Measurements from ENCODE around the gene DNAJB12. TPM values are rescaled to one million over a fixed set of nuclear protein-coding genes. Genes with fewer than 3 reads are reported as not detected.
A peak's percentile ranks its signal among the peaks of the same experiment; 100 is the strongest.
"Not testable (repeated sequence)": the region's sequence is repeated elsewhere in the genome, so short reads cannot be mapped to it uniquely, and the experiment has no call there.

The DNAJB12 gene
- 10 to 100 TPM; 24.1 to 25.2 TPM for total RNA-seq

GRCh38 chr10:72354356-72355213 is at the start of gene DNAJB12:
Gene DNAJB12, minus strand, starts transcription at chr10:72354919. Its CDS starts 22 bp downstream, at chr10:72354897.
- Mint-ChIP-seq H3K4me3 (peak within 1 kb of the TSS; percentile 93 to 97), H3K36me3 (ENCODE audit: insufficient read depth in 2 of 2) (peaks cover 0 to 4% of the 10 kb centered on the region in 2 donors)
- peak; percentile 85 to 91 for ATAC-seq (replicated peaks in 1 of 2)

GRCh38 chr10:72395581-72395980 is 40.9 kb upstream of the DNAJB12 start:
- not testable (repeated sequence) for DNase-seq; H3K9me3 Mint-ChIP-seq; H3K27ac Mint-ChIP-seq; H3K4me1 Mint-ChIP-seq (ENCODE audit: low read depth); H3K36me3 Mint-ChIP-seq (ENCODE audit: insufficient read depth in 2 of 2); H3K4me3 Mint-ChIP-seq; ATAC-seq (replicated peaks in 1 of 2); H3K27me3 Mint-ChIP-seq (ENCODE audit: low read depth)

More at GRCh38 chr10:72354356-72355213, at the start of gene DNAJB12:
- Mint-ChIP-seq H3K27me3 (ENCODE audit: low read depth) (no peaks in the 10 kb centered on the region), H3K9me3 (no peaks in the 10 kb centered on the region), H3K4me1 (ENCODE audit: low read depth) (peaks cover 39% of the 10 kb centered on the region), H3K27ac (peak within 1 kb of the TSS; percentile 95)
- peak; percentile 91 to 92 for DNase-seq

GRCh38 chr10:72392571-72392970 is 37.9 kb upstream of the DNAJB12 start:
- Mint-ChIP-seq H3K4me1 (ENCODE audit: low read depth) (no peaks in the 10 kb centered on the region), H3K36me3 (ENCODE audit: insufficient read depth in 2 of 2) (peaks cover 0 to 4% of the 10 kb centered on the region in 2 donors), H3K27me3 (ENCODE audit: low read depth) (no peaks in the 10 kb centered on the region), H3K4me3 (no peak overlapping the region), H3K9me3 (no peaks in the 10 kb centered on the region), H3K27ac (no peak overlapping the region)
- ATAC-seq (replicated peaks in 1 of 2) (no peak), DNase-seq (no peak)

GRCh38 chr10:72390764-72391163 is 36.0 kb upstream of the DNAJB12 start:
- Mint-ChIP-seq H3K36me3 (ENCODE audit: insufficient read depth in 2 of 2) (no peaks in the 10 kb centered on the region), H3K27ac (no peak overlapping the region), H3K9me3 (no peaks in the 10 kb centered on the region), H3K4me1 (ENCODE audit: low read depth) (no peaks in the 10 kb centered on the region), H3K27me3 (ENCODE audit: low read depth) (no peaks in the 10 kb centered on the region), H3K4me3 (no peak overlapping the region)
- ATAC-seq (replicated peaks in 1 of 2): no peak
- DNase-seq: no peak

- Mint-ChIP-seq H3K4me3 (no peak overlapping the region), H3K36me3 (ENCODE audit: insufficient read depth in 2 of 2) (no peaks in the 10 kb centered on the region), H3K27ac (no peak overlapping the region), H3K4me1 (ENCODE audit: low read depth) (no peaks in the 10 kb centered on the region), H3K27me3 (ENCODE audit: low read depth) (no peaks in the 10 kb centered on the region), H3K9me3 (no peaks in the 10 kb centered on the region)
- ATAC-seq (replicated peaks in 1 of 2) (no peak), DNase-seq (no peak)
Observed at GRCh38 chr10:72389716-72390115, 35.0 kb upstream of the DNAJB12 start.

GRCh38 chr10:72389014-72389413 is 34.3 kb upstream of the DNAJB12 start:
- H3K9me3 Mint-ChIP-seq: no peaks in the 10 kb centered on the region
- no peaks in the 10 kb centered on the region for H3K36me3 Mint-ChIP-seq (ENCODE audit: insufficient read depth in 2 of 2)
- no peak overlapping the region for H3K4me3 Mint-ChIP-seq
- no peak for ATAC-seq (replicated peaks in 1 of 2)
- no peak overlapping the region for H3K27ac Mint-ChIP-seq
- no peak for DNase-seq
- H3K4me1 Mint-ChIP-seq (ENCODE audit: low read depth): no peaks in the 10 kb centered on the region
- H3K27me3 Mint-ChIP-seq (ENCODE audit: low read depth): no peaks in the 10 kb centered on the region

GRCh38 chr10:72388062-72388461 is 33.3 kb upstream of the DNAJB12 start:
- no peaks in the 10 kb centered on the region for H3K36me3 Mint-ChIP-seq (ENCODE audit: insufficient read depth in 2 of 2)
- no peak overlapping the region for H3K27ac Mint-ChIP-seq
- H3K4me3 Mint-ChIP-seq: no peak overlapping the region
- ATAC-seq (replicated peaks in 1 of 2) (no peak), DNase-seq (no peak)
- no peaks in the 10 kb centered on the region for H3K27me3 Mint-ChIP-seq (ENCODE audit: low read depth)
- no peaks in the 10 kb centered on the region for H3K9me3 Mint-ChIP-seq
- no peaks in the 10 kb centered on the region for H3K4me1 Mint-ChIP-seq (ENCODE audit: low read depth)

- Mint-ChIP-seq H3K36me3 (ENCODE audit: insufficient read depth in 2 of 2) (no peaks in the 10 kb centered on the region), H3K9me3 (no peaks in the 10 kb centered on the region), H3K4me1 (ENCODE audit: low read depth) (no peaks in the 10 kb centered on the region), H3K27me3 (ENCODE audit: low read depth) (no peaks in the 10 kb centered on the region), H3K27ac (no peak overlapping the region), H3K4me3 (no peak overlapping the region)
- ATAC-seq (replicated peaks in 1 of 2): no peak
- DNase-seq: no peak
Observed at GRCh38 chr10:72386916-72387586, 32.3 kb upstream of the DNAJB12 start.

- Mint-ChIP-seq H3K4me3 (no peak overlapping the region), H3K27ac (no peak overlapping the region), H3K4me1 (ENCODE audit: low read depth) (no peaks in the 10 kb centered on the region), H3K27me3 (ENCODE audit: low read depth) (no peaks in the 10 kb centered on the region), H3K36me3 (ENCODE audit: insufficient read depth in 2 of 2) (no peaks in the 10 kb centered on the region), H3K9me3 (no peaks in the 10 kb centered on the region)
- no peak for ATAC-seq (replicated peaks in 1 of 2)
- DNase-seq: no peak
Observed at GRCh38 chr10:72385724-72386123, 31.0 kb upstream of the DNAJB12 start.

GRCh38 chr10:72384982-72385381 is 30.3 kb upstream of the DNAJB12 start:
- not testable (repeated sequence) for H3K27me3 Mint-ChIP-seq (ENCODE audit: low read depth); ATAC-seq (replicated peaks in 1 of 2); H3K36me3 Mint-ChIP-seq (ENCODE audit: insufficient read depth in 2 of 2); DNase-seq; H3K27ac Mint-ChIP-seq; H3K9me3 Mint-ChIP-seq; H3K4me3 Mint-ChIP-seq; H3K4me1 Mint-ChIP-seq (ENCODE audit: low read depth)

GRCh38 chr10:72379776-72380175 is 25.1 kb upstream of the DNAJB12 start:
- Mint-ChIP-seq H3K4me1 (ENCODE audit: low read depth) (peaks cover 8% of the 10 kb centered on the region), H3K9me3 (no peaks in the 10 kb centered on the region), H3K27me3 (ENCODE audit: low read depth) (no peaks in the 10 kb centered on the region), H3K36me3 (ENCODE audit: insufficient read depth in 2 of 2) (peaks cover 0 to 1% of the 10 kb centered on the region in 2 donors), H3K4me3 (no peak overlapping the region), H3K27ac (no peak overlapping the region)
- DNase-seq (no peak), ATAC-seq (replicated peaks in 1 of 2) (no peak)

GRCh38 chr10:72379062-72379461 is 24.3 kb upstream of the DNAJB12 start:
- no peaks in the 10 kb centered on the region for H3K27me3 Mint-ChIP-seq (ENCODE audit: low read depth)
- peaks cover 8% of the 10 kb centered on the region for H3K4me1 Mint-ChIP-seq (ENCODE audit: low read depth)
- DNase-seq (no peak), ATAC-seq (replicated peaks in 1 of 2) (peak; percentile 65 to 76)
- H3K4me3 Mint-ChIP-seq: no peak overlapping the region
- H3K27ac Mint-ChIP-seq: peak overlapping the region; percentile 21
- H3K9me3 Mint-ChIP-seq: no peaks in the 10 kb centered on the region
- peaks cover 0 to 1% of the 10 kb centered on the region in 2 donors for H3K36me3 Mint-ChIP-seq (ENCODE audit: insufficient read depth in 2 of 2)

GRCh38 chr10:72375585-72375984 is 20.9 kb upstream of the DNAJB12 start:
- Mint-ChIP-seq H3K36me3 (ENCODE audit: insufficient read depth in 2 of 2) (peaks cover 0 to 1% of the 10 kb centered on the region in 2 donors), H3K9me3 (no peaks in the 10 kb centered on the region), H3K4me1 (ENCODE audit: low read depth) (peaks cover 10% of the 10 kb centered on the region), H3K27me3 (ENCODE audit: low read depth) (no peaks in the 10 kb centered on the region), H3K27ac (no peak overlapping the region), H3K4me3 (no peak overlapping the region)
- no peak for DNase-seq
- no peak for ATAC-seq (replicated peaks in 1 of 2)

All from activated T-cell treated with anti-CD3 and anti-CD28 coated beads, Interleukin-2, amount 50 U/mL, for 72 hours (primary cell).